T-helper 2 cell treated with Interferon-gamma antibody and Interleukin-4, amounts not matched to agents 100 ng/mL and 5 ng/mL, for 36 hours (primary cell): ENCODE data around the gene CDH5. TPM values are rescaled to one million over a fixed set of nuclear protein-coding genes. Genes with fewer than 3 reads are reported as not detected.

Source experiments
- intact Hi-C: fragments of 100-400 bp; cut with micrococcal nuclease; formaldehyde crosslinking; loops from one replicate; pipeline ENCODE4 v1.15.1; 2023
- total RNA-seq: library from RNA; stranded (reverse); gene quantifications from 2 replicates; pipeline ENCODE4 v1.2.3, GENCODE V29; 2022

The CDH5 gene
- total RNA-seq, 1 donor from 2014 or later: not detected

DNA sequence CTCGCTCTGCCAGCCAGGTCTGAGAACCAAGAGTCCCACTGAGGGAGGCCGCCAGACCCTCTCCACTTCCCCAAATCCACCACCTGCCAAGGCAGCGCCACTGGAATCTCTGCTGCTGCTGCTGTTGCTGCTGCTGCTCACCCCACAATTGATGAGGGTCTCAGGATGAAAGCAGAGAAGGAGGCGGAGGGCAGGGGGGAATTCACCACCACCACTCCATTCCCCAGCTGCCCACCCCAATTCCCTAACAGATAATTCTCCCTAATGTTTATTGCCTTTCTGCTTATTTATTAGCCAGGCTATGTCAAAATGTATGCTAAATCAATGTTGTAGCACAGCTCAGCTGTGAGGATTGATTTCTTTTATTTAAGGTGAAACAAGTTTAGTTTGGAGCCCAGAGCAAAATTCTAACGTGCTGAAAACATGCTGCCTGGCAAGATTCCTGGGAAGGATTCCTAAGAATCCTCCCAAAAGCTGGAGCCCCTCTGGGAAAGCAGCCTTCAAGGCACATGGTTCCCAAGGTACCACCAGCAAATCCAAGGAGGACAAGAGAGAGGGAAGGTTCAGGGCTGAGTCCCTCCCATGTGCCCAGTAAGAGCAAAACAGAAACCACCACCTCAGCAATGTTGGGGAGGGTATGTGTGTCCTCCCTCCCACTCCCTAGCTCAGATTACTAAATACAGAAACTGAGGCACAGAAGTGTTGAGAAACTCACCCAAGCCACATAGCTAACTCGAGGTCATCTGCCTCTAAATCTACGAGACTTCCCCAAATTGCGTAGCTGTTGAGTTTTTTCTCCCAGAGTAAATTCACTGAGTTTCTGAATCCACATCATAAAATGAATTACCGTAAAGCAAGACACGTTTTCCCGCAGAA is 12.2 kb upstream of the CDH5 start:
- intact Hi-C loops: no loop called here

DNA sequence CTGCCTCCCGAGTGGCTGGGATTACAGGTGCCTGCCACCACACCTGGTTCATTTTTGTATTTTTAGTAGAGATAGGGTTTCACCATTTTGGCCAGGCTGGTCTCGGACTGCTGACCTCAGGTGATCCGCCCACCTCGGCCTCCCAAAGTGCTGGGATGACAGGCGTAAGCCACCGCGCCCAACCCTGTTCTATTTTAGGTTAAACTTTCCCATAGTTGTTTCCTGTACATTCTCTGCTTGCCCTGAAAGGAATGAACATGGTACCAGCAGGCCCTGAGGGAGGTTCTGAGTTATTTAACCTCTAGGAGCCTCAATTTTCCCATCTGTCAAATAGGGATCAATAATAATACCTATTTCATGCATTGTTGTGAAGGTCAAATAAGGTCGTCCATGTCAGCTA is 11.0 kb upstream of the CDH5 start:
- intact Hi-C loops: no loop called here

DNA sequence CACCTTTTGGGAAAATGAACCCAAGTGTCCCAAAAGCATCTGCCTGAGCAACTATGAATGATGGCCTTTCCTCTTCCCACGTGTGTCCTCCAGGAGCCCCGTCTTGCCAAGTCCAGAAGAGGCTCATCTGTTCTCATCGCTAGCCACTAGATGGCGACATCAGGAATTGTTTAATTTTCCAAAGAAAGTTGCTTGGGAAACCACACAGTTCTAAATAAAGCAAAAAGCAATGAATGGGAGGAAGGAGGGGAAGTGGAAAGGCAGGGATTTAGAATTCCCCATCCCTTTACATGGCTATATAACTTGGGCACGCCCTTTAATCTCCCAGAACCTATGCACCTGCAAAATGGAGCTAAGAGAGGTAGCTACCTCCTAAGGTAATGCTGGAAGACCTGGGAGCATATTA is 9.0 kb upstream of the CDH5 start:
- intact Hi-C loops: no loop called here

DNA sequence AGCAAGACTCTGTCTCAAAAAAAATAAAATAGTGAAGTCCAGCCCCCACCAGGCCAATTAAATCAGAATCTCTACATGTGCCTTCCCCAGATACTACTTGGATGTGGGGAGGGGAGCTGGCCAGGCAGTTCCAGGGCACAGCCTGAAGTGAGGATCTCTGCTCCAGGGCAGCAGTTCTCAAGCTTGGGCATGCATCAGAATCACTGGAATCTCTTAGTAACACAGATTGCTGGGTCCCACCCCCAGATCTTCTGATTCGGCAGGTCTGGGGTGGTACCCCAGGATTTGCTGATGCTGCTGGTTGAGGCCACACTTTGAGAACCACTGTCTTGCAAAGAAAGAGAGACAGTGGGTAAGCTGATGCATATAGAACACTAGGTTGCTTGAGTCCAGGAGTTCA is 8.3 kb upstream of the CDH5 start:
- intact Hi-C loops: no loop called here

DNA sequence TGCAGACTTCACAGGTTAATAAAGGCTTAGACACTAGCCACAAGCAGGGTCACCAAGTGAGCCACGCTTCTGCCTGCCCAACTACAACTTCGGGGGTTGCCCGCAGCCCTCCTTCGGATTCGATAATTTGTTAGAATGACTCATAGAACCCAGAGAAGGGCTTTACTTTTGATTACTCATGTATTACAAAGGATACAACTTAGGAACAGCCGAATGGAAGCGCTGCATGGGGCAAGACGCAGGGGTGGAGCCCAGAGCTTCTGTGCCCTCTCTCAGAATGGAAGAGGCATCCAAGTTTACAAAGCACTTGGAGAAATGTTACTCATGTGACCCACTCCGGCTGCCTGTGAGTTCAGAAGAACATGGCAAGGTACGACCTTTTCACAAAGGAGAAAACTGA is 7.5 kb upstream of the CDH5 start:
- intact Hi-C loops: no loop called here

DNA sequence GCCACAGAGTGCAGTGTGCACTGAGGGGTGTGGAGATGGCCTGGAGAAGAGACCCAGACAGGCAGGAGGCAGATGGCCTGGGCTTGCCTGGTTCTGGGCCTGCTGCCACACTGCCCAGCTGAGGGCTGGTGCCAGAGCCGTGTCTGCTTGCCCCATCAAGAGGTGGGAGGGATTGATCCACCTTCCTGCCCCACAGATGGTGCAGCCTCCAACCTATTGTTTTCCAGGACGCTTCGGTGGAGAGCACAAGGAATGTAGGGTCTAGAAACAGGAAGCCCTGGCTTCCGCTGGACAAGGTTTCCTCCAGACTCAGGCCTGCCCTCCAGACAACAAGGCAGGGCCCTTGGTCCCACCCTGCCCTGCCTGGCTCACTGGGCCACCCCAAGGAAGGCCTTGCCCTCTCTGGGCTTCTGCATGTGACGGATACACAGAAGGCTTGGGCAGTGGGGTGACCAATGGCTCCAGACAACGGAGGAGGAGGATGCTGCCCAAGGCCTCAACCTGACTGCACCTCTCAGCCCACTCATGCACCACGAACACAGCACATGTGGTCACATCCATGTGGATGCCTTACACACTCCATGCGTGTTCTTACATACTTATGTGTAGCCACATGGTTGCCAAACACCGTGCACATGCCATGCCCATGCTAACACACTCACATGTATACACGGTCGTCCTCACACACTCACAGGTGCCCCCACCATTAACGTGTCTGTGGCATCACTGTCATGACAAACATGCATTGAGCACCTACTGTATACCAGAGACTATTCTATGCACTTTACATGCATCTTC is 6.5 kb upstream of the CDH5 start:
- intact Hi-C loops: no loop called here

DNA sequence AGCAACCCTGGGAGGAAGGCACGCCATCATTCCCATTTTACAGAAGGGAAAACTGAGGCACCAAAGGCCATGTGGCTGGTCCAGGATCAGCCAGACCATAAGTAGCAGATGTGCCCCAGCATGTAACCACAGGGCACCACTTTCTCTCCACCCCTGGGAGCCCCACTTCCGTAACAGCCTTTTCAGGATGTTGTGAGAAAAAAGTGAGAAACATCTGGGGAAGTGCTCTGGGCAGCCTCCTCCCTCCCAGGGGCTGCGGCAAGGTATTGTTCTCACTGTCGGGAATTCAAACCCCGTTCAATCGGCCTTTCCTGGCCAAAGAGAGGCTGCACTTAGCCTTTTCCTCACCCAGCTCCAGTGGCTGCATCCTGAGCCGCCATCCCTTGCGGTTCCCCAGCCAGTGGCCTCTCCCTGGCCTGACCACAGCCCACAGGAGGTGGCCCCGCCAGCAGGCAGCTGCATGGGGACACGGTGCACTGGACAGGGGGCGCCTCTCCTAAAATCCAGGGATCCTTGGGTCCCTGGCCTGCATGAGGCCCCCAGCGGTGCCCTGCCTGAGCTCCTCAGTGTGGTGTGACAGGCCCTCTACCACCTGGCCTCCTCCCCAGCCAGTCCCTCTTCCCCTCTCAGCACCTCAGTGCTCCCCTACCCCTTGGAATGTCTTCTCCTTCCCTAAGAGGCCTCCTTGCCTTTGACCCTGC is 5.7 kb upstream of the CDH5 start:
- intact Hi-C loops: no loop called here

DNA sequence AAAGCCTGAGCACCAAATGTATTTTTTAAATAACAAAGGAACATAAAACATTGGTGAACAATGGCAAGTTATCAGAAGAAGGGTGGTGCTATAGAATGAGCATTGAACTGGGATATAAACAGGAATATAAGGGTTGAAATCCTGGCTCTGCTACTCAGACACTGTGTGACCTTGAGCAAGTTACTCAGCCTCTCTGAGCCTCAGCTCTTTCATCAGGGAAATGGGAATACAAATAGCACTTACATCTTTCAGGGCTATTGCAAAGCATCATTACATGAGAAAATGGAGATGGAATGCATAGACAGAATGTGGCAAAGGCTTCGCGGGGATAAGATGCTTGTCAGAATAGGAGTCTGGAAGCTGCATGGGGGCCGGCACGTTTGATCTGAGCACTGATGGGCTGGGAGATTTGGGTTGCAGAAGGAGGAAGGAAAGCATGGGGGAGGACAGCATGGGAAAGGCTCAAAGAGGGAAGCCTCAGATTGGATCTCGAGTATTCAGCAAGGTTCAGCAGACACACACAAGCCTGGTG is 4.8 kb upstream of the CDH5 start:
- intact Hi-C loops: no loop called here

DNA sequence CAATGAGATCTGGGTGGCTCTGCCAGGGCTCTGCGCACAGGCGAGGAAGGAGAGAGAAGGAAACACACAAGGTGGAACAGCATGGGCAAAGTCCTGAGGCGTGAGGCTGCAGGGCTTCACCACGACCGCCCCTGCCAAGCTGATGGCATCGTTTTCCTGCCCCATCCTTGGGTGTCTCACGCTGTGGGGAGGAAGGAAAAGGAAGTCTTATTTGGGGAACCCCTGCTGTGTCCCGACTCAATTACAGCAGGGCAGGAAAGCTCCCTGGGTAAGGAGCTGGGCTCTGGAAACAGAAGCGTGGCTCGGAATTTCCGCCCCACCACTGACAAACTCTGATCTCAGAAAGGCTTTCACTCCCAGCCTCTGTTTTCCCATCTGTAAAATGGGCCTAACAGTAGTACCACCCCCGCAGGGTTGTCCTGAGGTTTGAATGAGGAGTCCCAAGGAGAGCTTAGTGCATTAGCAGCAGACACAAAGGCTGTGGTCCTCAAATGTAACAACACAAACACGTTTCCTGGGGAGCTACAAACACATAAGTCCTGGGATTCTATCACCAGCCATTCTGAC is 3.2 kb upstream of the CDH5 start:
- intact Hi-C loops: no loop called here

DNA sequence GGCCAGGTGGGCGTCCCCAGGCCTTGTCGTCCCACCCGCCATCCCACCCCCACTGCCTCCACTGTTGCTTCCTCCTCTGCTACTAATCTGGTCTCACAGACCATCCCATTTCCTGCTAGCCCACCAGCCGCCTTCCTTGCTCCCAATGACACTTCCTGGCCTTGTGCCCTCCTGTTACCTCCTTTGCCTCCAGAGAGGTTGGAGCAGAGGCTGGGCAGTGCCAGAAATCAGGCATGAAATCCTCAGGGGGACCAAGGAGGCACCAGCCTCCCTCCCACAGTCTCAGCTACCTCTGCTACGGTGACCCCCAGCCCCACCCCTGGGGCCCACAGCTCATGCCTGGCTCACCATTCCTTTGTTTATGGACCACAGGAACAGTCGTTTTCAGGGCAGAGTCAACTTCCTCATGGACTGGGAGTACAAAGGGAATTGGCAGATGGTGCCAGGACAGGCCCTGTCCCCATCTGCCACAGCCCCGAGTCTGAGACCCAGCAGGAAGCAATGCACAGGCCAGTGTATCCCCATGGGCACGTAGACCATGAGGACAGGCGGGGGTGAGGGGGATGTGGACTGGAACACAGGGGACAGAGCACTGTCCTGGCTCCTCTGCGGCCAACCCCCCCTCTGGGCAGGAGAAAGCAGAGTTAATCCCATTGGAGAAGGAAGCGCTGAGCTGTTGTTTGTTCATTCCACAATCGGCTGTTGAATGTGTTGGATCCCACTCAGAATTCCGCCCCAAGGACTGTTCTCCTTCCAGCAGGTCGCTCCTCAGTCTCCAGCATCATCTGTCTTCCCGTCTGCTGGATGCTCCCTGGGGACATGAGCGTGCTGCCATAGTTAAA is 2.2 kb upstream of the CDH5 start:
- intact Hi-C loops: no loop called here

DNA sequence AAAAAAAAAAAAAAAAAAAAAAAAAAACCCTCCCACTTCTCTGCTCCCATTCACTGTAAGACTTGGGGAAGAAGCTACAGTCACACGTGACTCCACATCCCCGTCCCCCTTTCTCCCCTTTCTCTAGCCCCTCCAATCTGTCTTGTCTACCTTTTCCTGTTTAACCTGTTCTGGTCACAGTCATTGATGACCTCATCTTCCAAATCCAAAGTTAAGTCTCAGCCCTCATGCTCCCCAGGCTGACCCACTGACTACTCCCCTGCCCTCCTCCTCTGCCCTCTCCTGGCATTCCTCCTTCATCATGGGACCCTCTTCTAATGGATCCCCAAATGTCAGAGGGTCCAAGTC is 1.6 kb upstream of the CDH5 start:
- intact Hi-C loops: no loop called here

DNA sequence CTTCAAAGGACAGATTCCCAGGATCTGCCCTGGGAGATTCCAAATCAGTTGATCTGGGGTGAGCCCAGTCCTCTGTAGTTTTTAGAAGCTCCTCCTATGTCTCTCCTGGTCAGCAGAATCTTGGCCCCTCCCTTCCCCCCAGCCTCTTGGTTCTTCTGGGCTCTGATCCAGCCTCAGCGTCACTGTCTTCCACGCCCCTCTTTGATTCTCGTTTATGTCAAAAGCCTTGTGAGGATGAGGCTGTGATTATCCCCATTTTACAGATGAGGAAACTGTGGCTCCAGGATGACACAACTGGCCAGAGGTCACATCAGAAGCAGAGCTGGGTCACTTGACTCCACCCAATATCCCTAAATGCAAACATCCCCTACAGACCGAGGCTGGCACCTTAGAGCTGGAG is 840 bp upstream of the CDH5 start:
- intact Hi-C loops: no loop called here

DNA sequence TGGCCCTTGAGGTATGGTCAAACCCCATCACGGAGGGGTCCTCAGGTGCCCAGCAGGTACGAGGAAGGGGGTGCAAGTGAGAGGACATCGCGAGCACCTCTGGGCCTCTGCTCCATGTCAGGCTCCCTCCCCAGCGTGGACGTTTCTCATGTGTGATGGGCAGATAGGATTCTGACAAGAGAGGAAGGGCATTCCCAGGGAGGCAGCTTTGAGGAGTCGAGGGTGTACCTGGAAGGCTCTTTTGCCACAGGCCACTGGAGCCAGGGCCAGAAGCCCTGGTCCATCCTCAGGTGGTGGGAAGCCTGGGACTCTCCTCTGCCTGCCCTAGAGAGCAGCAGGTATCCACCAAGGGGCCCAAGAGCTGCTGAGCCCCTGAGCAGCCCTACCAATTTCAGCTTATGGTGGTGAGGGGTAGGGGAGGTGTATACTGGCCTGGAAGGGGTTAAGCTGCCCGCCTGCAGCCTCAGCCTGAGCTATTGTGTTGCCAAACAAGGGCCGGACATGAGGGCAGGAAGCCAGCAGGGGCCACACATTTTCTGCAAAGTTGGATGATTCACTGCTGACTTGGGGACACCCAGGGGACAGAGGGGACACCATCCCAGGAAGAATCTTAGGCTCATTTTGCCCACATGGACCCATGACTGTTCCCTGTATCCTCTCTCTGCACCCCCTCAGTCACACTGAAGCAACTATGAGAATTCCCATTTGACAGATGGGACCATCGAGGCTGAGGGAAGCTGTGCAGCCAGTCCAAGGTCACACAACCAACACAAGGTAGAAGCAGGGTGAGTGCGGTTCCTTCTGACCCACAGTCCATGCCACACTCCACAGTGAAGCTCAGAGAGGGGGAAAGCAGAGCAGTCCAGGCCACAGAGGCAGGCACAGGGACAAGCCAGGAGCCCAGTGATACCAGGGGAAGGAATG is 1.7 kb downstream of the CDH5 start:
- intact Hi-C loops: no loop called here

DNA sequence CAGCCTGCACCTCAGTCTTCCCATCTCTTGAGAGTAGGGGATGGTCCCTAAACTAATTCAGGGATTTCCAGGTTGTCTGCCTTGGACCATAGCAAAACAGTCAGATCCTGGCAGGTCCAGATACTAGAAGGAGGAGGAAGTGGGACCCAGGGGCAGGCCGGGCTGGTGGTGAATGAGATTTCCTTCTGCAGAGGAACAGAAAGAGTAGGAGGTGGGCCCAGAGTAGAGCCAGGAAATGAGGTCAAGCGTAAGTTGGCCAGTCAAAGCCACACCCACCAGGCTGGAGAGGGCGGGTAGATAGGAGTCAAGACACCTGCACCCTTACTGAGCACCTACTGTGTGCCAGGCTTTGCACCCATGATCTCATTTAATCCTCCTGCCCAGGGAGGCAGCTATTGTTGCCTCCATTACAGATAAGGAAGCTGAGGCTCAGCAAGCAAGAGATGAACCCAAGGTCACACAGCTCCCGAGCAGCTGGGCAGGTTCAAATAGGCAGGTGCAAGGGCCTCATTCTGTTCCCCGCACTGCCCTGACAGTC is 2.6 kb downstream of the CDH5 start:
- intact Hi-C loops: no loop called here

DNA sequence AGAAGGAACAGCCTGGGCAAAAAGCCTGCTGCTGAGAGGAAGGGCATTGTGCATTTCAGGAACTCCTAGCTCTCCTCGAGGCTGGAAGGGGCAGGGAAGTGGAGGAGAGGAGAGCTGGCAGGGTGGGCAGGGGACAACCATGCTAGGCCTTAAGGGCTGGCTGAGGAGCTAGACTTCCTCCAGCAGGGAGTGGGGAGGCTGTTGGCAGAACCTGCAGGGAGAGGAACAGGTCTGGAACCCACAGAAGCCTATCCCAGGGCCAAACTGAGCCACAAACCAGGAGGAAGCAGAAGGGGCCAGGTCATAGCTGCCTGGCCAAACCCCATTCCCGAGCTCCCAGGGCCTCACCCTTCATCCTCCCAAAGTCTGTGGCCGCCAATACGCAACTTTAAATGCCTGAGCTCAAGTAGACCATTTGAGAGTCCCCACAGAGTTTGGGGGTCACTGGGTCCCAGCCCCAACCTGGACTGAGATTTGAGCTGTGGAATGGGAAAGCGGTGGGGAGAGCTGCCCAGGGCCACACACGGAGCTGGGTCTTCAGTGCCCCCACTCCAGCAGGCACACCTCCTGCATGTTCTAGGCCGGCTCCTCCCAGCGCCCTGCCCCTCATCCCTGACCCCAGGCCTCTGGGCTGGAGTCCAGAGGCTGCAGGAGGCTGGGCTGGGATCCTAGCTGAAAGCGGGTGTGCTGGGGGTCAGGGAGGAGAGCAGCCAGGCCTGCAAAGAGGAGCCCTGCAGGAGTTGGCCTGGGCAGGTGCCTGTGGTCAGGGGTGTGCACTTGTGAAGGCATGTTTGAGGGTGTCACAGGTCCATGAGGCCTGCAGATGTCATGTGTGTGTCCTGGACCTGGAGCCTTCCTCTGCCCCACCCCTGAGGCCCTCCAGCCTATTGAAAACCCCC is 4.5 kb downstream of the CDH5 start:
- intact Hi-C loops: no loop called here

DNA sequence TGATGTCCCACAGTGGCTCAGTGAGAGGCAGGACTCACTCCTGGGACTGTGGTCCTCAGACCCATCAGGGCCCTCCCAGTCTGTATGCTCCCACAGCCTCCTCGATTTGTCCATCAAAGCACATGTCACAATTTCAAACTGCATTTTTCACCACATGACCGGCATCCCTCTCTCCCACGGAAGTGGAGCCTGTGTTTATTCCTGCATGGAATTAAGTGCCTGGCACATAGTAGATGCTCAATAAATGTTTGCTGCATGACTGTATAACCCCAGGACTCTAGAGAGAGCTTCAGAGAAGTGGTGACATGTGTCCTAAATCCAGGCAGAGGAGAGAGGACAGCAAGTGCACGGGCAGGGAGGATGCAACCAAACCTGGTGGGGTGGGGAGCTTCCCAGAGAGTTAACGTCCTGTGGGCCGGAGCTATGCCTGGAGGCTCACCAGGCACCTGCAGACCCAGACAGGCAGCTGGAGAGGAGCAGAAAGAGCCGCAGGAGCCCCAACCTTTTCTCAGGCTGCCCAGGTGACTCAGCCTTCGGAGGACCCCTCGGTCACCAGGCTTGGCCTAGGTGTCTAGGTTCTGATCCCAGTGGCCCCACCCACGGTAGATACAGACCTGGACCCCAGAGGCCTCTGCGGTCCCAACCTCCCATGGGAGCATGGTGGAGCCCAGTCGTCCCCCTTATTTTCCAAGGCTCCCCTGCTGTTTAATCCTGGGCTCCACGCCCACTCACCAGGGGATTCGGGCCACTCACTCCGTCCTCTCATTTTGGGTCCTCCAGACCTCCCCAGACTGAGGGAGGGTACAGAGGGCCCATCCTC is 5.8 kb downstream of the CDH5 start:
- intact Hi-C loops: no loop called here

DNA sequence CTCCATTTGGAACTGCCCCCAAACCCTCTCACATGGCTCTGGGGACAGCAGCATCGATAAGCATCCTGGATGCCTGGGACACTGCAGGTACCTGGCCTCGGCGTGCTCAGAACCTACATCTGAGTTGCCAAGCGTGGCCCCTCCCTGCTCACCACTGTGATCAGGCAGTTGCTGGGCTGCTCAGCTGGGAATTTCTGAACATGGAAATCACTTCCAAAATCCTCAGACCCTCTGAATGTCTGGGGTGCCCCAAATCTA is 6.3 kb downstream of the CDH5 start:
- intact Hi-C loops: no loop called here

DNA sequence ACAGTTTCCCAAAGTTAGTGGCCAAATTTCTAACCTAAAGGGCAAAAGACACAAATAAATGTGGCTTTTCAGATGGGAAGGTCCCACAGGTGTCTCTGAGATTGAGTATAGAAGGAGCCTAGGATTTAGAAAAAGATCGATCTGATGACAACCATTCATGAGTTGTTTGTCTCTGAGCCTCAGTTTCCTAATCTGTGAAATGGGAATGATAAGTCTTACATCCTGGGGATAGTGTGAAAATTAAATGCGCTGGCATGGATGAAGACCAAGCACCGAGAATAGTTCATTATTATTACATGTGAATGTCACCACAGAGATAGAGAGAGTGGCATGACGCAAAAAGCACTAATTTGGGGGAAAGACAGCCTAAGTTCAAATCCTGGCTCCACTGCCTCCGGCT is 7.2 kb downstream of the CDH5 start:
- intact Hi-C loops: no loop called here
